HG03354 (cell line): ENCODE results near the gene BAD.
"Not testable (repeated sequence)": the region's sequence is repeated elsewhere in the genome, so short reads cannot be mapped to it uniquely, and the experiment has no call there.

Experiments
- ATAC-seq: cut with Tn5 transposase; IDR thresholded peaks from one replicate; pipeline ENCODE4 v1.9.1; 2021; ENCODE audit warnings: mild to moderate bottlenecking; ENCODE audit not compliant: unreplicated experiment, poor library complexity, severe bottlenecking

Gene BAD

DNA sequence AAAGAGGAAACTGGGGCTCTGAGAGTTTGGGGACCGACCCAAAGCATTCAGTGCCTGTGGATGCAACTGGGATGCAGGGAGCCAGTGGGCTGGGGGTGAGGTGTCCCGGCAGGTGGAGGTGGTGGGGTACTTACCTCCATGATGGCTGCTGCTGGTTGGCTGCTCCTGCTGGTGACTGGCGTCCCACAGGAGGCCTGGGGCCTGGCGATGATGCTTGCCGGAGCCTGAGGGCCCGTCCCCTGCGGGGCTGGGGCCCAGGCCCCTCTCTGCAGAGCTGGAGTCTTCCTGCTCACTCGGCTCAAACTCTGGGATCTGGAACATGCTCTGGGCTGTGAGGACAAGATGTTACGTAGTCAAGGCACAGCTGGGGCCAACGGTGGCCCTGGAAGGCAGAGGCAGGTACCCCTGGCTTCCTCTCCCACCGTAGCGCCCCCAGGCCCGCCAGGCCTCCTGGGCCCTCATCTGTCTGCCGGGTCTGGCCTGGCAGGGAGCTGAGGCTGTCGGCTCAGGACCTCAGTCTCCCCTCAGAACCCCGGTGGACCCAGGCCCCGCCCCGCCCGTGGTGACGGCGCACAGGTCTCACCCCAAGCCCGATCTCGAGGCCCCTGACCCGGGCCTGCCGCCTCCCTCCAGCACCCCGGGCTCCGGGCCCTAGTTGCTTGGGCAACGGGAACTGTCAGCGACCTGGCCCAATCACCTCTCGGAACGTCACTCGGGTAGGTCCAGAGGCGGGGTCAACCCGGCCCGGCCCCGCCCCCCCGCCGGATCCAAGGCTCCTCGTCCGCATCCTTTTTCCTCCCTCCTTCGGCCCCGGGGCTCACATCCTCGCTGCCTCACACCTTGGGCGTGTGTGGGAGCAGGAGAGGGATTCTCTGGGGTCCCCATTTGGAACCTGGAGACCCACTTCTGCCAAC, at the start of gene BAD:
Gene BAD, minus strand, starts transcription at position 618 of the 914 bp plus-strand sequence. Its CDS starts 297 bp downstream, at position 321.
- ATAC-seq = peak; percentile 74

DNA sequence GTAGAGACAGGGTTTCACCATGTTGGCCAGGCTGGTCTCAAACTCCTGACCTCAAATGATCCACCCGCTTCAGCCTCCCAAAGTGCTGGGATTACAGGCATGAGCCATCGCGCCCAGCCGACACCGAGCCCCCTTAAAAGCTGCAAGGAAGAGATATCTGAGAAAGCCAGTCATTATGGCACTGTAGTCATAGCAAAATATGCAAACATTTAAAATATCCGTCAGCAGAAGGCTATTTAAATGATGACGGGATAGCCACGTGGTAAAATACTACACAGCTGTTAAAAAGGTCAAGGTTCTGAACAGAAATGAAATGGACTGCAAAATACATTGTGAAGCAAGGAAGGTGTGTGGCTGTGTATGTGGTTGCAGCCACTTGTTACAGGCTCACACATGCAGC, 49.1 kb upstream of the BAD start:
- no peak for ATAC-seq

DNA sequence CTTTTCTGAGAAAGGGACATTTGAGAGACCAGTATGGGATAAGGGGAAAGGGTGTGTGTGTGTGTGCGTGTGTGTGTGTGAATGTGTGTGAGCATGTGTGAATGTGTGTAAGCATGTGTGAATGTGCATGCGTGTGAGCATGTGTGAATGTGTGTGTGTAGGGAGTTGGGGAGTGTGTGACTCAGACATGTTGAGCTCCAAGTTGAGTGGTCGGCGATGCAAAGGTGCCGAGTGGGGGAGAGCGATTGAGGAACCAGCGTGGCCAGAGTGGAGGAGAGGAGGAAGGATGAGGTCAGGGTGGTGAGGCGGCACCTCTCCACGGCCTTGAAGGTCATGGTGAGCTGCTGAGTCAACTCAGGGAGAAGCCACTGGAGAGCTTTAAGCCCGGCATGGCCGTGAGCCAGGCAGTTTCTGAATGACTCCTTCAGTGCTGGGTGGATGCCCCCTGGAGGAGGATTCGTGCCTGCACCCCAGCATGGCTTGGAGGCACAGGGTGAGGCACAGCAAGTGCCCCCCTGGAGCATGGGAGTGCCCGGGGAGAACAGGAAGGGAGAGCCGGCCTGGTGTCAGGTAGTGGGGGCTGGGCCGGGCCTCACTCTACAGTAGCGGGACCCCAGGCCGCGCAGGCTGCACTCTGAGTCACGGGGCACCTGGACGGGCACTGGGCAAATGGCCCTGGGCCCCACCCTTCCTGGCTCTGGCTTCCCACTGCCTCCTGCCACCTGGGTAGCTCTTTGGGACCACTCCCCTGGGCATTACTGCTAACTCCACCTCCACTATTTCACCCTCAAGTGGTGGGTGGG, 47.3 kb upstream of the BAD start:
- peak; percentile 51 for ATAC-seq

DNA sequence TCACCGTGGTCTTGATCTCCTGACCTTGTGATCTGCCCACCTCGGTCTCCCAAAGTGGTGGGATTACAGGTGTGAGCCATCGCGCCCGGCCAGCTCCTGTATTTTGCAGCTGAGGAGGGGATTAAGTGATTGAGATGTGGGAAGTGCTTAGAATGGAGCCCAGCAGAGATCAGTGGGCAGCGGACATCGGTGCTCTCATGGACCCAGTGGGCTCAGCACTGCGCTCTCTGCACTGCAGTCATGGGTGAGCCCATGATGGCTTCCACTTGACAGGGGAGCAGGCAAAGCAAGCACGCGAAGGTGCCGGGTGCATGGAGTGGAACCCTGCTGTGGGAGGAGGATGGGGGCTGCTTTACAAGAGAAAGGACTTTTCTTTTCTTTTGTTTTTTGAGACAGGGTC, 46.4 kb upstream of the BAD start:
- no peak for ATAC-seq

DNA sequence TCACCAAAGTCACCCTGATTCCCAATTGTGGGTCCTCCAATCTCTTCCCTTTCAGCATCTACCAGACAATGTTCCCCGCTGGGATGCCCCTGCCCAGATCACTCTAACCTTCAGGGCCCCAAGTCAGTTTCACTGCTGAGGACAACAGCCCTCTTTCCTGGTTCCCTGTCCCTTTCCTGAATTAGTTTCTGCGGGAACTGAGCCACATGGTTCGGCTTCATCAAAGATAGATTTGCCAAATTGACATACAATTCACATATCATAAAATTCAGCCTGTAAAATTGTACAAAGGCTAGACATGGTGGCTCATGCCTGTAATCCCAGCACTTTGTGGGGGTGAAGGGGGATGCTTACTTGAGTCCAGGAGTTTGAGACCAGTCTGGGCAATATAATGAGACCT, 43.5 kb upstream of the BAD start:
- ATAC-seq = no peak

DNA sequence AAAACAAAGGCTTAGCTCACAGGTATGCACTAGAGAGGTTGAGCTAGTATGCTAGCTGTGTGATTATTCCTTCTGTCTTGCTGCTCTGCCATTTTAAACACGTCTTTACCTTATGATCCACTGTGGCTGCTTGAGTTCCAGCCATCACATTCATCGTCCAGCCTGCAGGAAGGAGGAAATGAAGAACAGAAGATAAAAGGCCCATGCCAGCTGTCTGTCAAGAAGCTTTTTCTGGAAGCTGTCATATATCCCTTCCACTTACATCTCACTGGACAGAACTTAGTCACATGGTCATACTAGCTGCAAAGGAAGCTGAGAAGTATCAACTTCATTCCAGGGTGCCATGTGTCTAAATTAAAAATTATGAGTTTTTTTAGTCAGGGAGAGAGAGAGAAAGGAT, 42.9 kb upstream of the BAD start:
- ATAC-seq = no peak

DNA sequence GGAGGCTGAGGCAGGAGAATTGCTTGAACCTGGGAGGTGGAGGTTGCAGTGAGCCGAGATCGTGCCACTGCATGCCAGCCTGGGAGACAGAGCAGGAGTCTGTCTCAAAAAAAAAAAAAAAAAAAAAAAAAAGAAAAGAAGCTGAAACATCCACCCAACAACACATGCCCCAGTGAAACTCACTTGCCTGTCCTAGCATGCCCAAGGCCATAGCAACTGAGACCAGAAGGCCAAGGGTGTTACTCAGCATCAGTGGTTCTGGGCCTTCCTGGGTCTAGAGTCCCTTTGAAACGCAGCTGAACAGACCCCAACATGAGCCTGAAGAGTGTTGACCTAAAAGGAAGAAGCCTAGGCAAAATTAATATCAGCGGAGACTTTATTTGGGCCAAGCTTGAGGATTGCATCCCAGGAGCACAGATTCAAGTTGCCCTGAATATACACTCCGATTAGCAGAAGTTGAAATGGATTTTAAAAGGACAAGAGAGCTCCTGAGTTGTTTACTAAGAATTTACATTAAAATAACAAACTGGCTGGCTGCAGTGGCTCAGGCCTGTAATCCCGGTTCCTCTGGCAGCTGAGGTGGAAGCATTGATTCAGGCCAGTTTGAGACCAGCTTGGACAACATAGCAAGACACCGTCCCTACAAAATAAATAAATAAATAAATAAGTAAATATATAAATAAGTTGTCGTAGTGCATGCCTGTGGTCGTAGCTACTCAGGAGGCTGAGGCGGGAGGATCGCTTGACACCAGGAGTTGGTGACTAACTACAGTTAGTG, 40.4 kb upstream of the BAD start:
- ATAC-seq = no peak

DNA sequence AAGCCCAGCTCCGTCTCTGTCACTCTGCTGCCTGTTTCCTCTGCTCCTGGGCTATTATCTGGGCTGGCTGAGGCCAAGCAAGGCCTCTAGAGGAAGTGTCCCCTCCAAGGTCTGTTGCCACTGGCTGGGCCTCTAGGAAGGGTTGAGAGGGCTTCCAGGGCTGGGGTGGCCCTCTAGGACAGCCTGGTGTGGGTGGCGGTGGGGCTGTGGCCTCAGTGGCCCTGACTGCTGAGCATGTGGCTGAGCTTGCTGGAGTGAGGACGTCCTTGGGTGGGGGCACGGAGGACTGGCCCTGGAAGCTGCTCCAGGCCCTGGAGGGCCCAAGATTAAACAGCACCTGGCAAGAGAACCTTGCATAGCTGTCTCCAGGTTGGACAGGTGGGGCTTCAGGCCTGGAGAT, 39.5 kb upstream of the BAD start:
- ATAC-seq = not testable (repeated sequence)

DNA sequence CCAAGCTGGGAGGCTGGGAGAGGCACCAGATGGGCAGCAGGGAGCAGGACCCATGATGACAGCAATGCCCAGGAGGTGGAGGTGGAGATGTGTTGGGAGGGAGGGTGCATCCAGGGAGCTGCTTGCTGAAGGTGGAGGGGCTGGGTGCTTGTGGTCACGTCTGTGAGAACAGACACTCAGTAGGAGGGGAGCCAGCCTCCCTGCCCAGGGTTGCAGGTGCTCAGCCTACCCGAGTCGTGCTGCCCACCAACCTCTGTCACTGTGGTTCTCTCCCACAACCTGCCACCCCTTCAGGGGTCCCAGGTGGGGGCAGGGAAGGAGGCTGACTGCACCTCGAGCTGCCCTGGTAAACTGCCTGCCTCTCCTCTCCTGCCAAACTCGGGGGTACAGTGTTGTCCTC, 38.9 kb upstream of the BAD start:
- no peak for ATAC-seq

DNA sequence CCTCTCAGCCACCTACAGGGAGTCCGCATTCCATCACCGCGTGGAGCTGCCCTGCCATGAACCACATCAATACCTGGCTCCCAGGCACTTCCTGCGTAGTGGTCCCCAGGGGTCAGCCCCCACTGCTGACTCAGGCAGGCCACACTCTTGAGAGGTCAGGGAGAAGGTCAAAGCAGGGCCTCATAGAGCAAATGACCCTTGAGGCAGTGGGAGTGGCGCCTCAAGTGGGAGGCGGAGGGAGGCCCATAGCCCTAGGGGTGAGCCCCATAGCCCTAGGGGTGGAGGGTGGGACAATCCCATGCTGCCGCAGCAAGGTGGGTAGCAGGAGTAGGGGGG, 38.4 kb upstream of the BAD start:
- no peak for ATAC-seq

DNA sequence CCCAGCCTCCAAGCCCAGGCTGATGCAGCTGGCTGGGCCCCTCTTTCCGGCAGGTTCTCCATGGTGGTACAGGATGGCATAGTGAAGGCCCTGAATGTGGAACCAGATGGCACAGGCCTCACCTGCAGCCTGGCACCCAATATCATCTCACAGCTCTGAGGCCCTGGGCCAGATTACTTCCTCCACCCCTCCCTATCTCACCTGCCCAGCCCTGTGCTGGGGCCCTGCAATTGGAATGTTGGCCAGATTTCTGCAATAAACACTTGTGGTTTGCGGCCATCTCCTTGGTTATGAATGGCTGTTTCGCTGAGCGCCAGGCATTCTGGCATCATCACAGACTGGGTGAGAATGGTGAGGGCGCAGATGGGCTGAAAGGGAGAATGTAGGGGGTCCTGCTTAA, 37.1 kb upstream of the BAD start:
- ATAC-seq = no peak

DNA sequence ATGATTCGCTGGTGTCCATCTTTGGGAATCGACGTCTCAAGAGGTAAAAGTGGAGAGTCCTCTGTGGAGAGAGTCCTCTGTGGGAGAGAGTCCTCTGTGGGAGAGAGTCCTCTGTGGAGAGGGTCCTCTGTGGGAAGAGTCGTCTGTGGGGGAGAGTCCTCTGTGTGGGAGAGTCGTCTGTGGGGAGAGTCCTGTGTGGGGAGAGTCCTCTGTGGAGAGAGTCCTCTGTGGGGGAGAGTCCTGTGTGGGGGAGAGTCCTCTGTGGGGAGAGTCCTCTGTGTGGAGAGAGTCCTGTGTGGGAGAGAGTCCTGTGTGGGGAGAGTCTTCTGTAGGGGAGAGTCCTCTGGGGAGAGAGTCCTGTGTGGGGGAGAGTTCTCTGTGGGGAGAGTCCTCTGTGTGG, 36.6 kb upstream of the BAD start:
- ATAC-seq = no peak

DNA sequence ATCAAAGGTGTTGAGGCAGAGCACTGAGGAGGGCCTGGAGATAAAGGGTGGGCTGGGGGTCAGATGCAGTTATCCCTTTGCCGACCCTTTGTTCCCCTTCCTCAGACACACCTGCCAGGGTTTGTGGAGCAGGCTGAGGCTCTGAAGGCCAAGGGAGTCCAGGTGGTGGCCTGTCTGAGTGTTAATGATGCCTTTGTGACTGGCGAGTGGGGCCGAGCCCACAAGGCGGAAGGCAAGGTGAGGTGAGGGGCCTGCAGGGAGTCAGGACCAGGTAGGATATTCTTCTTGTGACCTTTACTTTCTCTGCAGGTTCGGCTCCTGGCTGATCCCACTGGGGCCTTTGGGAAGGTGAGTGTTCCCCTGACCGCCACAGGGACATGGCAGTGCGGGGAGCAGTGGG, 36.1 kb upstream of the BAD start:
- no peak for ATAC-seq

DNA sequence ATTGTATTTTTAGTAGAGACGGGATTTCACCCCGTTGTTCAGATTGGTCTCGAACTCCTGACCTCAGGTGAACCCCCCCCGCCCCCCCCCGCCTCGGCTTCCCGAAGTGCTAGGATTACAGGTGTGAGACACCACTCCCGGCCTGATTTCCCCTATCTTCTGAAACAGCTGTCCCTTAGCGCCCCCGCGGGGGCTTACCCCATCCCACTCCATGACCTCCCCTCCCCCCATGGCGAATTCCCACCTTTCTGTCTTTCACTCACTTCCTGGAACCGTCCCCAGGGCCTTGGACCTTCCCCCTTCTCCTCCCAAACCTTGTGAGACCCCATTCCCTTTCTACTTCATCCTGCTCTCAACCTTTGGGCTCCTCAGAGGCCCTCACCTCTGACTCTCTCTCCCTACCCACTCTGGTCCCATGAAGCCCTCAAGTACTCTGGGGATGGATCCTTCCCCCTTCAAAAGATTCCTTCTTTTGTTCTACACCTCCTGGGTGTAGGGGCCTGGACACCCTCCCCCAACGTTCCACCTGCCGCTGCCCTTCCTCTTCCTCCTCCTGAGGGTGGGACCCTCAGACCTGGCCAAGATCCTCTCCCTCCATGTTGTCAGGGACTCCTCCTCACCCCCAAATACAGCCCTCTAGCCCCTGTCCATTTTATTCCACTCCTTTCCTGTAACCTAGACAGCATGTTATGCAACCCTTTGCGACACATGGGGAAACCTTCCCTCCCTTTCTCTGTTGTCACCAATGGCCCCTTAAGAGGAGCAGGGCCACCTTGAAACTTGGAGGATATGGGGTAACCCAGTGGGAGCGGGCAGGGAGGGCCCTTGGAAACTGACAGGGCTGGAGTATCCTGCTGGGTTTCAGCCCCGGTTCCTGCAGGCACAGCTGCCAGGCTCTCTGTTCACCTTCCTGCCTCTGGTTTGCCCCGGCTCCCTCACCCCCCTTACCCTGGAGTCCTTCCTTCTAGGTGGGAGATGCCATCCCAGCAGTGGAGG, 34.6 kb upstream of the BAD start:
- no peak for ATAC-seq

DNA sequence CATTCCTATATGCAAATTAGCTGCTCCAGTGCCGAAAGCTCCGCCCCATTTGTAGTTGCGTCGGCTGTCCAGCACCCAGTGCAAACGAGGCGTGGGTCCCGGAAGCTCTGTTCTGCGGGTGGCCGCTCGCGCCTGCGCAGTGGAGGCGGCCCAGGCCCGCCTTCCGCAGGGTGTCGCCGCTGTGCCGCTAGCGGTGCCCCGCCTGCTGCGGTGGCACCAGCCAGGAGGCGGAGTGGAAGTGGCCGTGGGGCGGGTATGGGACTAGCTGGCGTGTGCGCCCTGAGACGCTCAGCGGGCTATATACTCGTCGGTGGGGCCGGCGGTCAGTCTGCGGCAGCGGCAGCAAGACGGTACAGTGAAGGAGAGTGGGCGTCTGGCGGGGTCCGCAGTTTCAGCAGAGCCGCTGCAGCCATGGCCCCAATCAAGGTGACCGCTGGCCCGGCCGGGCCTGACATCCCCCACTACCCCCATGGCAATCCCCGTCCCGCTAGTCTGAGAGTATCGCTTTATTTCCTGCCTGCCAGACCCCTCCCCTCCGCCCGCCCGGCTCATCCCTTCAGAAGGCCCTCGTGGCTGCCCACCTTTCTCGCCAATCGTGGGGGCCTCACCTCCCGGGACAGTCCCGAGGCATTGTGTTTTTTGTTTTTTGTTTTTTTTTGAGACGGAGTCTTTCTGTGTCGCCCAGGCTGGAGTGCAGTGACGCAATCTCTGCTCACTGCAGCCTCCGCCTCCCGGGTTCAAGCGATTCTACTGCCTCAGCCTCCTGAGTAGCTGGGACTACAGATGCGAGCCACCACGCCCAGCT, 33.7 kb upstream of the BAD start, which contains the start of gene PRDX5:
Gene PRDX5, plus strand, starts transcription at position 161 of the 805 bp plus-strand sequence. Its CDS starts 95 bp downstream, at position 256.
- ATAC-seq = peak; percentile 76

DNA sequence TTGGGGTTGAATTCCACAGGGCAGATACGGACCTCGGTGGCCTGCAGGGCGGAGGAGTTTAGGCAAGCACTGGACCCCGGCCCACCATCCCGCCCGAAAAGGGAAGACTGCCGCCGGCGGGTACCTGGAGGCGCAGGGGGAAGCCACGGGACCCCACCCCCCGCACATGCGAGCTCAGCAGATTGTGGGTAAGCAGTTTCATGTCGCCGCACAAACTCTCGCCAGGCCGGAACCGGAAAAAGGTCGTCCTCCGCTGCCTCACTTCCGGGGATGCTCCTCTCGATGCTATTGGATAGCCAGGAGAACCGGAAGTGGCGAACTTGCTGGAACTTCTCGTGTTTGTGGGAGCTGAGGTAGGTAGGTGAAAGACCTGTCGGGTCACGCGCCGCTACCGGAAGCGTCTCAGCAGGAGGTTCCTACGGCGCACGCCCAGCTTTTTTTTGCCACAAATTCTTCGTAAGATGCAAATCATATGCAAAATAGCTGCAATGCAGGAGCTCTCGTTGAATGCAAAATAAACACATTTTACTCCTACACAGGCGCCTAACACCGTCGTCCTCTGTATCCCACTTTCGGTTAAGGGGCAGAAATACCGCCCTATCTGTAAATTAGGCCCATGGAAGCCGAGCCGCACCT, 33.0 kb upstream of the BAD start, which contains the start of gene TRMT112:
Gene TRMT112, minus strand, starts transcription at position 235 of the 636 bp plus-strand sequence. Its CDS starts 33 bp downstream, at position 202.
- ATAC-seq = peak; percentile 70

DNA sequence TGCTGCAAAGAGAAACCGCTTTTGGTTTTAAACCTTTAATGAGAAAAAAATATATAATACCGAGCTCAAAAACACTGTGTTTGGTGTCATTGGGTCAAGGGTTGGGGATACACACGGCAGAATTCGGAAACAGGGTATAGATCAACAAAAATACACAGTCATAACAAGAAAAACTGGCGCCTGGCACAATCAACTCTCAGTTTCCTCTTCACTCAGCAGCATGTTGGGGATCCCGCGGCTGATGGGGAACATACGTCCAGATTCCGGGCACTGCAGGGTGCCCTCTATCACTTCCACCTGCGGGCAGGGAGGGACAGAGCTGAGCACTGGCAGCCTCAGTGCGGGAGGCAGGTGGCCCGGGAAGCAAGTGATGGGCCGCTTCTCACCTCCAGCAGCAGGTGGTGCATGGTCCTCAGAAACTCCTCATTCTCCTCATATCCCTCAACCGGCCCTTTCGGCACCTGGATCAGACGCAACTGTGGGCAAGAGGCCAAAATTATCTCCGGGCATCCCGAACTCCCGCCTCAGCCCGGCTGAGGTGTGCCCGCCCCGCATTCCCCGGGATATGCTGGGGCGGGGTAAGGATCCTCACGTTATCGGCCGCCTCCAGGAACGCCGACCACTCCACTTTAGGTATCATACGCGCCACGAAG, 32.3 kb upstream of the BAD start:
- ATAC-seq = peak; percentile 11
